ENCODE data around the gene CFB. TPM values are rescaled to one million over a fixed set of nuclear protein-coding genes. Genes with fewer than 3 reads are reported as not detected.

The CFB gene
- total RNA-seq, 1 experiment from 2014 or later: 1.4 TPM

- Mint-ChIP-seq H3K4me3 (peak overlapping the region; percentile 96), H3K9me3 (no peaks in the 10 kb centered on the region), H3K36me3 (peaks cover 20% of the 10 kb centered on the region), H3K27ac (peak overlapping the region; percentile 96), H3K4me1 (peaks cover 23% of the 10 kb centered on the region), H3K27me3 (ENCODE audit: low read depth) (no peaks in the 10 kb centered on the region; the same call in 1 of the 2 replicates)
- DNase-seq (ENCODE audit: low spot score) (no peak), ATAC-seq (peak; percentile 34)
- TF ChIP-seq MXD4 (CRISPR knock-in tag; IDR thresholded peaks at IDR 0.05; ENCODE audit: borderline replicate concordance) (no peak), ZNF121 (CRISPR knock-in tag; IDR thresholded peaks at IDR 0.05) (no peak), TEAD4 (CRISPR knock-in tag; IDR thresholded peaks at IDR 0.05) (no peak), HMGA2 (CRISPR knock-in tag; IDR thresholded peaks at IDR 0.05) (no peak), ZSCAN18 (CRISPR knock-in tag; IDR thresholded peaks at IDR 0.05) (no peak), MYBL2 (CRISPR knock-in tag; IDR thresholded peaks at IDR 0.05) (no peak), ZNF425 (CRISPR knock-in tag; conservative IDR thresholded peaks at IDR 0.05) (no peak), EMX1 (CRISPR knock-in tag; IDR thresholded peaks at IDR 0.05) (no peak), ZNF416 (CRISPR knock-in tag; IDR thresholded peaks at IDR 0.05) (no peak), TCF7 (CRISPR knock-in tag; IDR thresholded peaks at IDR 0.05; ENCODE audit: low read depth) (no peak), NR2C2 (CRISPR knock-in tag; IDR thresholded peaks at IDR 0.05) (no peak), FOXJ3 (CRISPR knock-in tag; IDR thresholded peaks at IDR 0.05; ENCODE audit: borderline replicate concordance) (no peak), JUN (CRISPR knock-in tag; IDR thresholded peaks at IDR 0.05) (no peak), IRF1 (CRISPR knock-in tag; IDR thresholded peaks at IDR 0.05) (no peak), ESRRA (CRISPR knock-in tag; IDR thresholded peaks at IDR 0.05; ENCODE audit: borderline replicate concordance) (no peak), ELF4 (CRISPR knock-in tag; IDR thresholded peaks at IDR 0.05; ENCODE audit: low read depth) (no peak)
- CTCF ChIA-PET: interaction anchor here (0.6 to 2.6 kb wide), 14 partner anchors 10 to 522 kb away, joined by 3 to 22 read pairs (median 4); partner anchors contain the start of gene LSM2
- POLR2A ChIA-PET: interaction anchor here (0.6 to 2.1 kb wide), 5 partner anchors 54 to 1391 kb away, joined by 3 to 6 read pairs (median 3); partner anchors contain the start of gene HSPA1B
These were observed 47.4 kb upstream of the CFB start for GRCh38 chr6:31898383-31899011.

DNA sequence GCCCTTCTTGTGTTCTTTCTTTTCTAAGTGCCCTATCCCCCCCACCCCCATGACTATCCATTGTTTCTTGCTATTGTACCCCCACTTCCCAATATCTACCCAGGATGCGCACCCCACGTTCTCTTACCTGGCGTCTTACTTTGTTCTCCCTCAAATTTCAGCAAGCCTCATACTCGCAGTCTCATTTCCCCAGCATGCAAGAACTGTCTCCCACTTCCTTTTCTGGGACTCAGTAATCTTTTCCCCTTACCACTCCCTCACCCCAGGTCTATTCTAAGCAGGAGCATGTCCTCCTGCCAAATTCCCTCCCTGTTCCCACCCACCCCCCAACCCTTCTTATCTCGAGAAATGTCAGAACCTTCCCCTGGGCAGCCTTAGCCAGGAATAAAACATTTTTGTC lies 46.7 kb upstream of the CFB start:
- no peak for ATAC-seq
- peak overlapping the region; percentile 53 for H3K27ac Mint-ChIP-seq

More for the DNA sequence above, 46.7 kb upstream of the CFB start:
- Mint-ChIP-seq H3K27me3 (ENCODE audit: low read depth) (no peaks in the 10 kb centered on the region; the same call in none of the 2 replicates), H3K36me3 (peaks cover 16% of the 10 kb centered on the region), H3K4me1 (peaks cover 23% of the 10 kb centered on the region), H3K4me3 (peak overlapping the region; percentile 41), H3K9me3 (no peaks in the 10 kb centered on the region)
- POLR2A ChIA-PET: interaction anchor here (0.6 kb wide), 1 partner anchor 64 kb away, joined by 3 read pairs; no protein-coding TSS in a partner anchor
- CTCF ChIA-PET: interaction anchor here (0.6 to 2.6 kb wide), 4 partner anchors 25 to 521 kb away, joined by 4 to 22 read pairs (median 13); no protein-coding TSS in a partner anchor
- no peak for DNase-seq (ENCODE audit: low spot score)
- no peak for TF ChIP-seq ZNF425 (CRISPR knock-in tag; conservative IDR thresholded peaks at IDR 0.05)
- TF ChIP-seq SOX15 (CRISPR knock-in tag; IDR thresholded peaks at IDR 0.05): no peak
- TF ChIP-seq ZNF263 (CRISPR knock-in tag; IDR thresholded peaks at IDR 0.05; ENCODE audit: low read depth): no peak
- TF ChIP-seq, protein P1, sequence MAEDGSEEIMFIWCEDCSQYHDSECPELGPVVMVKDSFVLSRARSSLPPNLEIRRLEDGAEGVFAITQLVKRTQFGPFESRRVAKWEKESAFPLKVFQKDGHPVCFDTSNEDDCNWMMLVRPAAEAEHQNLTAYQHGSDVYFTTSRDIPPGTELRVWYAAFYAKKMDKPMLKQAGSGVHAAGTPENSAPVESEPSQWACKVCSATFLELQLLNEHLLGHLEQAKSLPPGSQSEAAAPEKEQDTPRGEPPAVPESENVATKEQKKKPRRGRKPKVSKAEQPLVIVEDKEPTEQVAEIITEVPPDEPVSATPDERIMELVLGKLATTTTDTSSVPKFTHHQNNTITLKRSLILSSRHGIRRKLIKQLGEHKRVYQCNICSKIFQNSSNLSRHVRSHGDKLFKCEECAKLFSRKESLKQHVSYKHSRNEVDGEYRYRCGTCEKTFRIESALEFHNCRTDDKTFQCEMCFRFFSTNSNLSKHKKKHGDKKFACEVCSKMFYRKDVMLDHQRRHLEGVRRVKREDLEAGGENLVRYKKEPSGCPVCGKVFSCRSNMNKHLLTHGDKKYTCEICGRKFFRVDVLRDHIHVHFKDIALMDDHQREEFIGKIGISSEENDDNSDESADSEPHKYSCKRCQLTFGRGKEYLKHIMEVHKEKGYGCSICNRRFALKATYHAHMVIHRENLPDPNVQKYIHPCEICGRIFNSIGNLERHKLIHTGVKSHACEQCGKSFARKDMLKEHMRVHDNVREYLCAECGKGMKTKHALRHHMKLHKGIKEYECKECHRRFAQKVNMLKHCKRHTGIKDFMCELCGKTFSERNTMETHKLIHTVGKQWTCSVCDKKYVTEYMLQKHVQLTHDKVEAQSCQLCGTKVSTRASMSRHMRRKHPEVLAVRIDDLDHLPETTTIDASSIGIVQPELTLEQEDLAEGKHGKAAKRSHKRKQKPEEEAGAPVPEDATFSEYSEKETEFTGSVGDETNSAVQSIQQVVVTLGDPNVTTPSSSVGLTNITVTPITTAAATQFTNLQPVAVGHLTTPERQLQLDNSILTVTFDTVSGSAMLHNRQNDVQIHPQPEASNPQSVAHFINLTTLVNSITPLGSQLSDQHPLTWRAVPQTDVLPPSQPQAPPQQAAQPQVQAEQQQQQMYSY (CRISPR knock-in tag; IDR thresholded peaks at IDR 0.05): no peak
- no peak for TF ChIP-seq ATF3 (CRISPR knock-in tag; conservative IDR thresholded peaks at IDR 0.05)
- TF ChIP-seq RORB (CRISPR knock-in tag; IDR thresholded peaks at IDR 0.05): no peak
- no peak for TF ChIP-seq NFE2L1 (CRISPR knock-in tag; IDR thresholded peaks at IDR 0.05)
- TF ChIP-seq TEAD1 (CRISPR knock-in tag; IDR thresholded peaks at IDR 0.05): no peak
- TF ChIP-seq, protein P2, sequence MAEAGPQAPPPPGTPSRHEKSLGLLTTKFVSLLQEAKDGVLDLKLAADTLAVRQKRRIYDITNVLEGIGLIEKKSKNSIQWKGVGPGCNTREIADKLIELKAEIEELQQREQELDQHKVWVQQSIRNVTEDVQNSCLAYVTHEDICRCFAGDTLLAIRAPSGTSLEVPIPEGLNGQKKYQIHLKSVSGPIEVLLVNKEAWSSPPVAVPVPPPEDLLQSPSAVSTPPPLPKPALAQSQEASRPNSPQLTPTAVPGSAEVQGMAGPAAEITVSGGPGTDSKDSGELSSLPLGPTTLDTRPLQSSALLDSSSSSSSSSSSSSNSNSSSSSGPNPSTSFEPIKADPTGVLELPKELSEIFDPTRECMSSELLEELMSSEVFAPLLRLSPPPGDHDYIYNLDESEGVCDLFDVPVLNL (CRISPR knock-in tag; IDR thresholded peaks at IDR 0.05; ENCODE audit: borderline replicate concordance, low read depth): no peak
